HepG2 (cell line): Measurements from ENCODE around the gene VSIG8. TPM values are rescaled to one million over a fixed set of nuclear protein-coding genes. Genes with fewer than 3 reads are reported as not detected.

Experiments used
- ATAC-seq: fragments of 200-7000 bp; cut with Tn5 transposase; 3 replicates; pipeline ENCODE4 v1.9.1; 2020; ENCODE audit warnings: mild to moderate bottlenecking, moderate library complexity
- BruUV-seq: library from RNA; stranded (reverse); fragments of 400-500 nt; replicated peaks from 2 replicates; lab custom pipeline; 2021; lab: Mats Ljungman, UMichigan
- CTCF ChIA-PET: fragments of 300-600 bp; formaldehyde crosslinking; extraction: SDS; loops from one replicate; lab custom pipeline; 2021; ENCODE audit warnings: low total read pairs, inconsistent platforms, low intra/inter-chr PET ratio; lab: Yijun Ruan, JAX
- POLR2A ChIA-PET: fragments of 350-600 bp; sonication (Branson Sonifier 250); formaldehyde crosslinking; loops from one replicate; lab custom pipeline; 2020; ENCODE audit warnings: antibody characterized with exemption, inconsistent platforms; lab: Yijun Ruan, JAX
- DNase-seq: peaks from one replicate; pipeline ENCODE4 v3.0.0-alpha.2; 2015; ENCODE audit warnings: low spot score
- FAIRE-seq: peaks from 3 replicates; lab custom pipeline; 2011; peaks lifted over from hg19 to GRCh38; lab: Jason Lieb, UNC
- H2AFZ ChIP-seq: one replicate; pipeline ENCODE4 v1.6.1; 2011; ENCODE audit warnings: low read length, inconsistent platforms
- H3K27ac ChIP-seq: fragments of 300-600 bp; 3 replicates; pipeline ENCODE4 v1.8.0; 2011; ENCODE audit warnings: mixed run types, mild to moderate bottlenecking, mixed read lengths, low read length, inconsistent platforms; ENCODE audit not compliant: insufficient read depth; ENCODE audit errors: extremely low read length
- H3K27me3 ChIP-seq, 2 experiments: fragments of 200-600 bp in 1 of 2; 2 replicates in 1 of 2; 3 replicates in 1 of 2; pipeline versions ENCODE4 v1.6.0 to v1.8.0; 2011; ENCODE audit warnings: low read length in 2 of 2, mild to moderate bottlenecking in 2 of 2, moderate library complexity in 2 of 2, inconsistent platforms in 1 of 2; ENCODE audit not compliant: insufficient read depth in 2 of 2, control insufficient read depth in 1 of 2
- H3K36me3 ChIP-seq, 2 experiments: fragments of 200-600 bp in 1 of 2; replicated peaks in 1 of 2; 2 replicates in 1 of 2; 3 replicates in 1 of 2; pipeline versions ENCODE4 v1.5.1 to v1.8.0; 2011; ENCODE audit warnings: low read length in 2 of 2, inconsistent platforms in 1 of 2; ENCODE audit not compliant: insufficient read depth in 2 of 2, control insufficient read depth in 1 of 2
- H3K4me1 ChIP-seq: 2 replicates; pipeline ENCODE4 v1.5.1; 2012; ENCODE audit warnings: low read length, inconsistent platforms; ENCODE audit not compliant: insufficient read depth
- H3K4me2 ChIP-seq: 2 replicates; pipeline ENCODE4 v1.6.0; 2011; ENCODE audit warnings: low read depth, low read length, inconsistent platforms
- H3K4me3 ChIP-seq, 3 experiments: fragments of 200-600 bp in 1 of 3; sonication (generic), shearing (Covaris generic) in 1 of 3; replicated peaks in 1 of 3; 2 replicates each; pipeline ENCODE4 v1.5.1; 2011 to 2016; ENCODE audit warnings: low read length in 3 of 3, inconsistent platforms in 2 of 3, low read depth in 2 of 3, mild to moderate bottlenecking in 2 of 3, control low read depth in 1 of 3, mixed read lengths in 1 of 3; ENCODE audit not compliant: insufficient read depth in 1 of 3
- H3K79me2 ChIP-seq: one replicate; pipeline ENCODE4 v1.6.1; 2011; ENCODE audit warnings: low read length, inconsistent platforms; ENCODE audit not compliant: insufficient read depth
- H3K9ac ChIP-seq: 2 replicates; pipeline ENCODE4 v1.6.0; 2011; ENCODE audit warnings: mild to moderate bottlenecking, low read depth, low read length, inconsistent platforms; ENCODE audit not compliant: insufficient read depth
- H3K9me3 ChIP-seq: 2 replicates; pipeline ENCODE4 v1.5.1; 2012; ENCODE audit warnings: mild to moderate bottlenecking, low read length
- H4K20me1 ChIP-seq: 2 replicates; pipeline ENCODE4 v1.6.0; 2011; ENCODE audit warnings: inconsistent platforms, mild to moderate bottlenecking, low read length, moderate library complexity; ENCODE audit not compliant: insufficient read depth
- BHLHE40 ChIP-seq: IDR thresholded peaks from 2 replicates; pipeline ENCODE4 v1.6.1; 2011; ENCODE audit warnings: low read length, improper control_type of control experiment
- CEBPB ChIP-seq: IDR thresholded peaks from 2 replicates; pipeline ENCODE4 v1.6.1; 2011; ENCODE audit warnings: low read depth, low read length, improper control_type of control experiment, borderline replicate concordance
- EP300 ChIP-seq, 3 experiments: sonication (generic) in 1 of 3; formaldehyde crosslinking in 1 of 3; IDR thresholded peaks; 2 replicates each; pipeline versions ENCODE4 v1.5.1 to v1.6.1; 2011 to 2020; ENCODE audit warnings: low read depth in 2 of 3, low read length in 2 of 3, borderline replicate concordance in 1 of 3, improper control_type of control experiment in 1 of 3, mild to moderate bottlenecking in 1 of 3, missing genetic modification reagents in 1 of 3, moderate library complexity in 1 of 3
- GPBP1L1 ChIP-seq: sonication (generic); formaldehyde crosslinking; IDR thresholded peaks from 2 replicates; pipeline ENCODE4 v1.5.0; 2020; ENCODE audit warnings: mild to moderate bottlenecking, missing genetic modification reagents
- SOX5 ChIP-seq: IDR thresholded peaks from 2 replicates; pipeline ENCODE4 v1.6.1; 2016; ENCODE audit warnings: borderline replicate concordance
- TFDP2 ChIP-seq: sonication (generic); formaldehyde crosslinking; IDR thresholded peaks from 2 replicates; pipeline ENCODE4 v1.4.0; 2020; ENCODE audit warnings: missing genetic modification reagents
- ZBTB39 ChIP-seq: sonication (generic); formaldehyde crosslinking; IDR thresholded peaks from 2 replicates; pipeline ENCODE4 v1.5.0; 2020; ENCODE audit warnings: missing genetic modification reagents
- ZNF883 ChIP-seq: sonication (generic); formaldehyde crosslinking; IDR thresholded peaks from 2 replicates; pipeline ENCODE4 v1.5.1; 2020; ENCODE audit warnings: mild to moderate bottlenecking, missing genetic modification reagents; ENCODE audit errors: not compliant biosample characterization
- WGBS: methylation state at CpG from one replicate; pipeline ENCODE4 v1.1.6; 2017; ENCODE audit warnings: low lambda C conversion rate; 5-methylcytosine and 5-hydroxymethylcytosine counted together
- in situ Hi-C: cut with HindIII; loops from 2 replicates; pipeline ENCODE4 v1.10.0; 2017; ENCODE audit warnings: low pct_unique_long_range_greater_than_20kb; ENCODE audit not compliant: extremely low pct_ligation_motif_present
- intact Hi-C: fragments of 100-400 bp; cut with micrococcal nuclease; formaldehyde crosslinking; loops from one replicate; pipeline ENCODE4 v1.10.0; 2022; ENCODE audit not compliant: unreplicated experiment
- polyA plus RNA-seq, 8 experiments: library from polyadenylated mRNA; depleted of rRNA in 3 of 8; stranded (reverse) in 7 of 8; unstranded in 1 of 8; fragments of >200 nt; fragmentation: Illumina TruSeq in 4 of 8; extraction: Trizol in 4 of 8; gene quantifications; 2 replicates each; pipeline versions ENCODE4 v1.2.1 to v1.2.3, GENCODE V29; 2011 to 2016; ENCODE audit warnings: low read depth in 4 of 8, missing spikeins in 1 of 8, mixed read lengths in 1 of 8; ENCODE audit not compliant: insufficient read depth in 1 of 8
- total RNA-seq, 5 experiments: library from RNA; depleted of rRNA; stranded (reverse); fragments of >200 nt; fragmentation: Illumina TruSeq; extraction: Trizol; gene quantifications; 2 replicates each; pipeline ENCODE4 v1.2.3, GENCODE V29; 2016; ENCODE audit warnings: low read depth in 1 of 5

The VSIG8 gene
- total and polyA plus RNA-seq, 2 of the 13 experiments (the other 11 are each of a cell fraction or from before 2014, with no cell fraction given), result not detected

GRCh38 chr1:159821171-159821867 lies 41.1 kb downstream of the VSIG8 start (continued):
- TF ChIP-seq ZBTB39, result no peak
- no peak for TF ChIP-seq ZNF883 (CRISPR knock-in tag)
- TF ChIP-seq, all 625 proteins: peak for 0

GRCh38 chr1:159817276-159818041 lies 45.0 kb downstream of the VSIG8 start:
- in situ Hi-C loops, result no loop called here
- no peak for FAIRE-seq
- Histone ChIP-seq H2AFZ (no peak overlapping the region), H4K20me1 (no peaks in the 10 kb centered on the region), H3K79me2 (no peaks in the 10 kb centered on the region), H3K4me3 (no peak overlapping the region), H3K27ac (no peak overlapping the region), H3K27me3 (no peaks in the 10 kb centered on the region; a peak in 1 of 5 replicates), H3K4me1 (no peaks in the 10 kb centered on the region), H3K9me3 (no peaks in the 10 kb centered on the region), H3K9ac (no peak overlapping the region), H3K36me3 (no peaks in the 10 kb centered on the region), H3K4me2 (no peak overlapping the region)
- intact Hi-C loops, result no loop called here
- ChIA-PET POLR2A (no interaction called here), CTCF (no interaction called here)
- ATAC-seq, result peak; percentile 72
- peak; percentile 70 for DNase-seq
- no TSS peak for BruUV-seq
- 21% methylated on average over 11 of the region's 11 CpGs for WGBS
- TF ChIP-seq SOX5 (CRISPR knock-in tag), result peak; percentile 43; the same call in 1 of the 2 replicates
- TF ChIP-seq GPBP1L1 (CRISPR knock-in tag), result no peak
- TF ChIP-seq EP300 (IDR thresholded peaks at IDR 0.05; ENCODE audit: low read depth in 2 of 2, low read length in 2 of 2), result peak in 1 of 2 experiments; percentile 19; a peak in 1 of 4 replicates
- no peak for TF ChIP-seq EP300 (CRISPR knock-in tag; IDR thresholded peaks at IDR 0.05; ENCODE audit: borderline replicate concordance)
- peak; percentile 32; the same call in 1 of the 2 replicates for TF ChIP-seq CEBPB
- TF ChIP-seq TFDP2, result no peak
- TF ChIP-seq BHLHE40, result peak; percentile 76
